NCI-H1694 (cell line): ENCODE measurements around the gene BAX.

Experiments used
- DNase-seq: peaks from one replicate; lab custom pipeline; 2025; lab: John Stamatoyannopoulos, UW

The BAX gene

DNA sequence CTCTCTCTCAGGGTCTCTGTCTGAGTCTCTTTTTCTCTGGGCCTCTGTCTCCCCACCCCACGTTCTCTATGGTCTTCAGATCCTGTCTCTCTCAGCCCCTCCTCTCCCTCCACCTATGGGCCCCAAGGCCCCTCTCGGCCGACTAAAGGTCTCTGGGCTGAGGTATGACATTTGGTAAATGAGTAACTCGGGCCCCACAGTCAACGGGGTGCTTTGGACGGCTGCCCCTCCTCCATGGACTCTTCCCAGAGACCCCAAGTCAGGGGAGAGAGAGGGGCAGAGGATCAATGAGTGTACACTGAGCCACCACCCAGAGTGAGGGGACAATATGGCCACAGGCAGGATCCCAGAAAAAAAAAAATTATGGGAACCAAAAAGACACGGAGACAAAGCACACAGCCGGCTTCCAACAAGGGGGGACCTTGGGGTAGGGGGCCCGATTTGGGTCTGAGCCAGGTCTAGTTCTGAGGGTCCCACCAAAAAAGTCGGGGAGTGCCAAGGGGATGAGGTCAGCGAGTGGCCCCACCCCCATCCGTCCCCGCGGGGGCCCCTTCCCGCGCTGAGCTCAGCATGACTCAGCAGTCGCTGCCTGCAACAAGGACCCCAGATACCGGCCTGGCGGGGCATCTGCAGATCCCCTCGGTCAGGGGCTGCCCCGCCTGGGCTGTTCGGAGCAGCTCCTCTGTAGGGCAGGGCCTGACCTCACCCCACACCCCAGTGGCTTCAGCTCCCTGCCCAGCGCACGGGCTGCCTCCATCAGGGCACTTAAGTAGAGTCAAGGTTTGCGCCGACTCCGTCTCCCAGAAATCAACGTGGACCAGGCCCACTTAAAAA is 8.9 kb downstream of the BAX start:
- DNase-seq: no peak

- no peak for DNase-seq
These were observed 9.7 kb downstream of the BAX start for GRCh38 chr19:48964205-48965039.

- DNase-seq: peak; percentile 93
These were observed 10.5 kb downstream of the BAX start, which contains the start of gene FTL for GRCh38 chr19:48965040-48965805. TSS of gene FTL (plus strand) at chr19:48965309. CDS start at chr19:48965508, 199 bp downstream.

DNA sequence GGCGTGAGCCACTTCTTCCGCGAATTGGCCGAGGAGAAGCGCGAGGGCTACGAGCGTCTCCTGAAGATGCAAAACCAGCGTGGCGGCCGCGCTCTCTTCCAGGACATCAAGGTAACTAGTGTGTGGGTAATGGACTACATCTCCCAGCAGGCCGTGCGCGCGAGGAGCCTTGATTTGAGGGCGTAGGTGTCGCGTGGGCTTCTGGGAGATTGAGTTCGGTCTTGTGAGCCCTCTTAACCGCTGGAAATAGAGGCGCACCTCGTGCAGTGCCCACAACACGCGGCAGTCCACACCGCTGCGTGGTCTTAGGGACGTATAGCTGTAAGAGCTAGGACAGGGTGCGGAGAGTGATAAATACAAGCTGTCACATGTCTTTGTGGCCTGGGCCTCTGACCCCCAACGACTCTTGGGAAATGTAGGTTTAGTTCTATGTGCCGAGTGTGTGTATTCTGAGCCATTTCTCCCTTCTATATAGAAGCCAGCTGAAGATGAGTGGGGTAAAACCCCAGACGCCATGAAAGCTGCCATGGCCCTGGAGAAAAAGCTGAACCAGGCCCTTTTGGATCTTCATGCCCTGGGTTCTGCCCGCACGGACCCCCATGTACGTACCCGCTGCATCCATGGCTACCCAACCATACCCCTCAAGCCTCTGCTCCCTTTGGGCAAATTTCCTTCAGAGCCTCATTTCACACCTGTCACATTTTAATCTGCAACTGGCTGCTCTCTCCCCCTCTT is 11.3 kb downstream of the BAX start:
- peak; percentile 87 for DNase-seq

GRCh38 chr19:48966541-48967345 is 12.1 kb downstream of the BAX start:
- no peak for DNase-seq

DNA sequence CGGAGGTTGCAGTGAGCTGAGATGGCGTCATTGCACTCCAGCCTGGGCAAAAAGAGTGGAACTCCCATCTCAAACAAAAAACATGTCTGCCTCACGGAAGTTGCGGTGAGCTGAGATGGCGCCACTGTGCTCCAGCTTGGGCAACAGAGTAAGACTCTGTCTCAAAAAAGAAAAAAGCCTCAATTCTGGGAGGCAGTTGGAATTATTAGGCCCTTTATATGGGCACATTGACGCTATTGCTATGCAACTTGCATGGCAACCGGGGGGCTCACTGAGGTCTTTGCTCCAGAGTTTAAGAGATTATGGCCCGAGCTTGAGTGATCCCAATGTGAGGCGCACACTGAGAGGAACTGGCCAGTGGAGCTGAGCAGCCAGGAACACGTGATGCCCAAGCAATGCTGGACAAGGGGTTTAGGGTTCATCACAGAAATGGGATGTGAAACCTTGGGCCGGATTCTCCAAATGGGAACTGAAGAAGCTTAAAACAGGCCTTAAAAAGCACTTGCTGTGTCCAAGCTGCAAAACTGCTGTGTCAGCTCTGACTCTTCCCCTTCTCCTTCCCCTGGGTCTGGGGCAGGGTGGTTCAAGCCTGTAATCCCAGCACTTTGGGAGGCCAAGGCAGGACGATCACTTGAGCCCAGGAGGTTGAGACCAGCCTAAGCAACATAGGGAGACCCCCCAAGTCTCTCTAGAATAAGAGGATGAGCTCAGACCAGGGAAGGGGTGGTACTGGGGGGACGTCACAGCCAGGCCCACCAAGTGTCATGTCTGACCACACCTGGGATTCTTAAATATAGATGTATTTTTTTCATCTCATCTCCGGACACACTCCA is 12.9 kb downstream of the BAX start:
- DNase-seq: no peak

- DNase-seq: no peak
These were observed 13.5 kb downstream of the BAX start for GRCh38 chr19:48968179-48968661.

- no peak for DNase-seq
These were observed 14.1 kb downstream of the BAX start for GRCh38 chr19:48968813-48969218.

DNA sequence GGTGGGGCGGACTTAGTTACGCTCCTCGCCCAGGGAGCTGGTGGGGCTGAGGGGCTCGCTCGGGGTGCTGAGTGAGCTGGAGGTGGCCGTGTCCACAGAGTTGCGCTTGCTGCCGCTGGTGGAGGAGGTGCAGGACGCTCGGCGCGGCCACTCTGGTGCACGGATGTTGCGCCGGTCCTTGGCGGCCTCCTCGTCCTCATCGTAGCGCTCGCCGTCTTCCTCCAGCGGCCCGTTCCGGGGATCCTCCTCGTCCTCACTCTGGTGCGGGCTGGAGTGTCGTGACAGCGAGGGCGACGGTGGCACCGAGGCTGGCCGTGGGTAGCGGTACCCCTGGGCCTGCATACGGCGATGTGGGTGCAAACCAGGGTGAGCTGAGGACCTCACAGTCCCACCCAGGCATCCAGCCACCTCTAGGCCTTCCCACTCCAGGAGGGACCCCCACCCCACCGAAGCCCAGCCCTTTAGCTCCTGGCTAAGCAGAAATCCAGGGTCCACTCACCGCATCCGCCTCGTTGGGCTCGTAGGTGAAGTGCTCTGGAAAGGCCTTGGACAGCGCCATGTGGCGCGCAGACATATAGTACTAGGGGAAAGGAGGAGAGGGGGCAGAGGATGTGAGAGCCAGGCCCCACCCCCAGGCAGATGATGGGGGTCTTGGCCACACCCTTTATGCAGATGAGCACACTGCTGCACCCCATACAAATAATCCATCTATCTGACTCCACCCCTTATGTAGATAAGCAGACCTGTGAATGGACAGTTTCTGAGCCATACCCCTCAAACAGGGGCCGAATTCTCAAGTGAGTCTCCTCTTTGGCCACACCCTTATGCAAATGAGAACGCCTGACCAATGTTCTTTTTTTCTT is 14.8 kb downstream of the BAX start:
- no peak for DNase-seq

DNA sequence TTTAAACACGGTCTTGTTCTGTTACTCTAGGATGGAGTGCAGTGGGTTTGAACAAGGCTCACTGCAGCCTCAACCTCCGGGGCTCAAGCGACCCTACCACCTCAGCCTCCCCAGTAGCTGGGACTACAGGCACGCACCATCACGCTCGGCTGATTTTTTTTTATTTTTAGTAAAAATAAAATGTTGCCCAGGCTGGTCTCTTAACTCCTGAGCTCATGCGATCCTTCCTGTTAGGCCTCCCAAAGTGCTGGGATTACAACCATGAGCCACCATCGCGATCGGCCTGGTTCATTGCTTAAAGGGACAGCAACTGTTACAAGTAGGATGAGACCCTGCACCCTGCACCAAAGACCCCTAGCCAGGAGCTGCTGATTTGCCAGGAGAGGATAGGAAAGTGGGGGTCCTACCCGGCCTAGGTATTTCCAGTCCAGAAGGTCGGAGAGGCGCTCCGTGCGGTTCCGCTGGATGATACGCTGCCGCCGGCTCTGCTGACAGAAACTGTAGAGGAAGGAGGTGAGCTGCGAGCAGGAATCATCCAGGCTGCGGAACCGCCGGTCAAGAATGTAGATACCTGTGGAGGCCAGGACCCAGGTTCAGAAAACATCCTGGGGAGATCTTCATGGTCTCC is 15.6 kb downstream of the BAX start:
- no peak for DNase-seq

DNA sequence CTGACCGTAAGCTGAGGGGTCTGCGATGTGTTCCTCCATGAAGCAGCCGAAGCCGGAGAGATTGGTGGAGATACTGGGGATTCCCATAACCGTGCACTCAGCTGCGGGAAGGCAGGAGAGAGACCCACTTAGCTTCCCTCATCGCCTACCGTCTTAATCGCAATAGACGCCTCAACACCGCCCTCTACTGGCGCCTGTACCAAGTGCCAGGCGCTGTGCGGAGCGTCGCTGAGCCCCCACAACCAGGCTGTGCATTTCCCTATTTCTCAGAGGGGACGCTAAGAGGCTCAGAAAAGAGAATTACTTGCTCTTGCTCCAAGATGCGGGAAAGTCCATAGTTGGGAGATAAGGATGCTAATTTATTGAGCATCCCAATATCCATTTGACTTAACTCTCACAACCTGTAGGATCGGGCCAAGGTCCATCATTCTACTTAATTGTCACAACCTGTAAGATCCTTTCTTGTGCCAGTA is 16.3 kb downstream of the BAX start:
- DNase-seq: peak; percentile 89

DNA sequence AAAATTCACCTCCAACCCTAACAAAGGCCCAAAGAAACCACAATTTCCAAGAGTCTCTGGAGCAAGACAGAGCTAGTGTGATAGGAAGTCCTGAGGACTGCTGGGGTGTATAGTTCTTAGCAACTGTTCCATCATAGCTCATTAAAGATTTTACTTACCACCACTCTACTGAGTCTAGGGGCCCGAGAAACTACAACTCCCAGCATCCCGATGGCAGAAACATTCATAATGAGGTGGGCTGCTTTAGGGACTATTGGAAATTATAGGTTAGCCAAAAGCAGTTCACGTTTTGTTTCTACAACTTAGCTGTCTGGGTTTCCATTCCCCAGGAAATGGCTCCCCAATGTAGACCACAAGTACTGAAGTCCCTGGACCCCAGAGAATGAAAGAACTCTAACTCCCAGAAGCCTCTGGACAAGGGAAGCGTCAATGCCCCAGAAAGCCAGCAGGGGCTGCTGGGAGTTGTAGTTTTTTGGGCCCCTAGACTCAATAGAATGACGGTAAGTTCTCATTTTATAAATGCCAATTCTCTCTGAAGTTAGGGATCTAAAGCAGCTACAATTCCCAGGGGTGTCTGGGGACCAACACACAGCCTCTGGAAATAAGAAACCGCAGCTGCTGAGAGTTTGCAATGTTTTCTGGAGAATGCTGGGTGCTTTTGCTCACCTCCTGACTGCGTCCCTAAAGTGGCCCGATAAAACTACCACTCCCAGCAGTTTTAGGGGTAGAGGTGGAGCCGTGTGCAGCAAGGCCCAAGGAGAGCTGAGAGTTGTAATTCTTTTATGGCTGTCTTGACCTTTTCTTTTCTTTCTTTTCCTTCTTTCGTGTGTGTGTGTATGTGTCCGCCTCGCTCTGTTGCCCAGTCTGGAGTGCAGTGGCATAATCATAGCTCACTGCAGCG is 21.5 kb downstream of the BAX start:
- peak; percentile 53 for DNase-seq

GRCh38 chr19:48977061-48977460 is 22.4 kb downstream of the BAX start:
- DNase-seq: no peak

DNA sequence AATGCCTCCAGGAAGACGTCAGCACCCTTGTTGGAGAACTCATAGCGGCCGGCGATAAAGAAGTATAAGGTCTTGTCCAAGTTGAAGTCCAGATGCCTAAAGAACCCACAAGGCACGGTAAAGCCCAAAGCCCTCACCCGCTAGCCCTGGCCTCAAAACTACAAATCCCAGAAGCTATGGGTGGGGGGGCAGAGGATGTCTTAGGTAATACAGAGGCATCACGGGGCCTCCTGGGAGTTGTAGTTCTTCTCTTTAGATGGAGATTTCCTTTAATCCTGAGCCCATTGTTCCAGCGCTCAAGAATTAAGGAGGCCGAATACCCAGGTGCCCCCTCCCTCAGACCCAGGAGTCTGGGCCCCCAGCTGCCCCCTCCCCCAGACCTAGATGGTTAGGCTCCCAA is 27.6 kb downstream of the BAX start:
- DNase-seq: no peak

DNA sequence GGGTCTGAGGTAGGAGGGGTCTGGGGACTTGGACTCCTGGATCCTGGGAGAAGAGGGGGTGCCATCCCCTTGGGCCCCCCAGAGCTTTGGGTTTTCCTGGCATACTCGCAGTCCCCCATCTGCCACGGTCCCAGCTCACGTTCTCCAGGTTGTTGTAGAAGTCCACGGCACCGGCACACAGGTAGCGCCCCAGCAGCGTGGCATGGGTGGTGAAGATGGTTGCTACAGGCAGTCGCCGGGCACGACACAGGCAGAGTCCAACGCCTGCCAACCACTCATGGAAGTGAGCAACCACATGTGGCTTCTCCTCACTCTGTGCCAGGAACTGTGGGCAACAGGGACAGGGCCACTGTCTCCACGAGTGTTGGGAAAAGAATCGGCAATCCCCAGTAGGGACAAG is 31.0 kb downstream of the BAX start:
- no peak for DNase-seq

GRCh38 chr19:48986211-48986610 is 31.5 kb downstream of the BAX start:
- no peak for DNase-seq

DNA sequence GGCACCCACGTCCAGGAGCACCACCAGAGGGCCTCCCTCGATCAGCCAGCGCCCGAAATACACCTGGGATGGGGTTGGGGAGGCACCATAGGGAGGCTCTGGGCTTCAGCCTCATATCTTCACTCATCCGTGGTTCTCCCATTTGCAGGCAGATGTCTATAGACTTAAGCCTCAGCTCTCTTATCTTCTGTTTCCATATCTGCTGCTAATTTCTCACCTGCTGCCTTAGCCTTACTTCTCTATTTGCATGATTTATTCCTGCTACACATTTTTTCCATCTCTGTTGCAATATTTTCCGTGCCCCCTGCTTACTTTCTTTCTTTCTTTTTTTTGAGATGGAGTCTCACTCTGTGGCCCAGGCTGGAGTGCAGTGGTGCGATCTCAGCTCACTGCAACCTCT is 32.6 kb downstream of the BAX start:
- DNase-seq: no peak
